Immature natural killer cell (primary cell): ENCODE results near the gene DOCK4. TPM values are rescaled to one million over a fixed set of nuclear protein-coding genes. Genes with fewer than 3 reads are reported as not detected.
A peak's percentile ranks its signal among the peaks of the same experiment; 100 is the strongest.

Experiments
- DNase-seq, 3 donors: peaks; one replicate each; pipeline ENCODE4 v3.0.0; 2022; ENCODE audit warnings: mixed read lengths in 1 of 3
- H3K27ac Mint-ChIP-seq, 6 donors: one replicate each; pipeline ENCODE4 v1.8.0; 2020; ENCODE audit warnings: mixed read lengths in 6 of 6, mild to moderate bottlenecking in 5 of 6, inconsistent platforms in 4 of 6, moderate library complexity in 3 of 6
- H3K27me3 Mint-ChIP-seq, 3 donors: one replicate each; pipeline ENCODE4 v1.8.0; 2020 to 2021; ENCODE audit warnings: low read depth in 3 of 3, mild to moderate bottlenecking in 3 of 3, mixed read lengths in 3 of 3, moderate library complexity in 3 of 3, inconsistent platforms in 1 of 3
- H3K36me3 Mint-ChIP-seq, 3 donors: one replicate each; pipeline ENCODE4 v1.8.0; 2020; ENCODE audit warnings: mixed read lengths in 3 of 3, inconsistent platforms in 2 of 3, mild to moderate bottlenecking in 2 of 3
- H3K4me1 Mint-ChIP-seq, 2 donors: one replicate each; pipeline ENCODE4 v1.8.0; 2020; ENCODE audit warnings: inconsistent platforms in 2 of 2, mild to moderate bottlenecking in 2 of 2, mixed read lengths in 2 of 2, moderate library complexity in 1 of 2
- H3K4me3 Mint-ChIP-seq, 5 donors: one replicate each; pipeline ENCODE4 v1.8.0; 2020; ENCODE audit warnings: mild to moderate bottlenecking in 5 of 5, mixed read lengths in 5 of 5, inconsistent platforms in 3 of 5, moderate library complexity in 3 of 5
- H3K9me3 Mint-ChIP-seq, 6 donors: one replicate each; pipeline ENCODE4 v1.8.0; 2020; ENCODE audit warnings: mild to moderate bottlenecking in 6 of 6, mixed read lengths in 6 of 6, inconsistent platforms in 4 of 6, moderate library complexity in 3 of 6
- polyA plus RNA-seq, 3 donors: library from polyadenylated mRNA; unstranded; fragments of 300-500 nt; fragmentation: Illumina TruSeq; gene quantifications; one replicate each; pipeline ENCODE4 v1.2.3, GENCODE V29; 2021

Gene DOCK4
- polyA plus RNA-seq, 3 donors from 2014 or later = 0.18 TPM; not detected in 2

- H3K4me3 Mint-ChIP-seq = no peak overlapping the region
- DNase-seq = no peak
- H3K4me1 Mint-ChIP-seq = peaks cover 2 to 10% of the 10 kb centered on the region in 2 donors
- no peak overlapping the region for H3K27ac Mint-ChIP-seq
- H3K36me3 Mint-ChIP-seq = no peaks in the 10 kb centered on the region
- H3K27me3 Mint-ChIP-seq = peaks cover 1 to 9% (median 3%) of the 10 kb centered on the region in 3 donors
- H3K9me3 Mint-ChIP-seq = peaks cover 0 to 2% (median 0%) of the 10 kb centered on the region in 6 donors
Measured at GRCh38 chr7:112082306-112082705, 123.9 kb downstream of the DOCK4 start.

GRCh38 chr7:112081778-112082177 is 124.4 kb downstream of the DOCK4 start:
- no peak for DNase-seq
- peaks cover 2 to 10% of the 10 kb centered on the region in 2 donors for H3K4me1 Mint-ChIP-seq
- peaks cover 1 to 9% (median 3%) of the 10 kb centered on the region in 3 donors for H3K27me3 Mint-ChIP-seq
- no peak overlapping the region for H3K4me3 Mint-ChIP-seq
- H3K36me3 Mint-ChIP-seq = no peaks in the 10 kb centered on the region
- H3K27ac Mint-ChIP-seq = no peak overlapping the region
- H3K9me3 Mint-ChIP-seq = peaks cover 0 to 2% (median 0%) of the 10 kb centered on the region in 6 donors

- DNase-seq = no peak
- Mint-ChIP-seq H3K4me1 (peaks cover 2 to 10% of the 10 kb centered on the region in 2 donors), H3K9me3 (peaks cover 0 to 2% (median 0%) of the 10 kb centered on the region in 6 donors), H3K27ac (peak overlapping the region in 2 of 6 donors; percentile 37 to 46), H3K27me3 (peaks cover 1 to 9% (median 3%) of the 10 kb centered on the region in 3 donors), H3K4me3 (no peak overlapping the region), H3K36me3 (no peaks in the 10 kb centered on the region)
Measured at GRCh38 chr7:112080978-112081377, 125.2 kb downstream of the DOCK4 start.

- Mint-ChIP-seq H3K9me3 (peaks cover 0 to 2% (median 0%) of the 10 kb centered on the region in 6 donors), H3K4me1 (peaks cover 2 to 10% of the 10 kb centered on the region in 2 donors), H3K36me3 (no peaks in the 10 kb centered on the region), H3K4me3 (no peak overlapping the region), H3K27me3 (peaks cover 1 to 6% (median 3%) of the 10 kb centered on the region in 3 donors), H3K27ac (no peak overlapping the region)
- DNase-seq = peak in 2 of 3 donors; percentile 4
Measured at GRCh38 chr7:112080441-112080840, 125.8 kb downstream of the DOCK4 start.

GRCh38 chr7:112079673-112080072 is 126.5 kb downstream of the DOCK4 start:
- no peaks in the 10 kb centered on the region for H3K36me3 Mint-ChIP-seq
- H3K27ac Mint-ChIP-seq = no peak overlapping the region
- H3K4me1 Mint-ChIP-seq = peaks cover 2 to 10% of the 10 kb centered on the region in 2 donors

GRCh38 chr7:112079122-112079521 is 127.1 kb downstream of the DOCK4 start:
- Mint-ChIP-seq H3K36me3 (no peaks in the 10 kb centered on the region), H3K4me3 (no peak overlapping the region), H3K27ac (no peak overlapping the region), H3K9me3 (peaks cover 0 to 2% (median 0%) of the 10 kb centered on the region in 6 donors), H3K27me3 (peaks cover 0 to 12% (median 3%) of the 10 kb centered on the region in 3 donors), H3K4me1 (peaks cover 2 to 10% of the 10 kb centered on the region in 2 donors)
- no peak for DNase-seq

More at GRCh38 chr7:112079673-112080072, 126.5 kb downstream of the DOCK4 start:
- no peak for DNase-seq
- Mint-ChIP-seq H3K27me3 (peaks cover 0 to 11% (median 3%) of the 10 kb centered on the region in 3 donors), H3K4me3 (no peak overlapping the region), H3K9me3 (peaks cover 0 to 2% (median 0%) of the 10 kb centered on the region in 6 donors)

GRCh38 chr7:112076324-112076723 is 129.9 kb downstream of the DOCK4 start:
- Mint-ChIP-seq H3K36me3 (no peaks in the 10 kb centered on the region), H3K4me1 (peaks cover 2 to 10% of the 10 kb centered on the region in 2 donors), H3K27me3 (peaks cover 3 to 12% (median 3%) of the 10 kb centered on the region in 3 donors), H3K4me3 (no peak overlapping the region), H3K27ac (no peak overlapping the region), H3K9me3 (peaks cover 0 to 2% (median 0%) of the 10 kb centered on the region in 6 donors)
- no peak for DNase-seq

GRCh38 chr7:112074464-112074863 is 131.7 kb downstream of the DOCK4 start:
- Mint-ChIP-seq H3K27me3 (peaks cover 3 to 10% (median 3%) of the 10 kb centered on the region in 3 donors), H3K4me3 (no peak overlapping the region), H3K27ac (no peak overlapping the region), H3K9me3 (peaks cover 0 to 2% (median 0%) of the 10 kb centered on the region in 6 donors), H3K4me1 (no peaks in the 10 kb centered on the region), H3K36me3 (no peaks in the 10 kb centered on the region)
- DNase-seq = no peak

- DNase-seq = no peak
- Mint-ChIP-seq H3K27ac (no peak overlapping the region), H3K27me3 (peaks cover 3 to 10% (median 3%) of the 10 kb centered on the region in 3 donors), H3K4me1 (no peaks in the 10 kb centered on the region), H3K36me3 (no peaks in the 10 kb centered on the region), H3K9me3 (peaks cover 0 to 2% (median 0%) of the 10 kb centered on the region in 6 donors), H3K4me3 (no peak overlapping the region)
Measured at GRCh38 chr7:112073530-112073929, 132.7 kb downstream of the DOCK4 start.

GRCh38 chr7:112072541-112073245 is 133.5 kb downstream of the DOCK4 start:
- Mint-ChIP-seq H3K27ac (no peak overlapping the region), H3K4me3 (no peak overlapping the region), H3K36me3 (no peaks in the 10 kb centered on the region), H3K27me3 (peaks cover 0 to 7% (median 3%) of the 10 kb centered on the region in 3 donors), H3K9me3 (no peaks in the 10 kb centered on the region), H3K4me1 (no peaks in the 10 kb centered on the region)
- DNase-seq = no peak

- Mint-ChIP-seq H3K4me1 (no peaks in the 10 kb centered on the region), H3K4me3 (no peak overlapping the region), H3K27me3 (peaks cover 0 to 7% (median 4%) of the 10 kb centered on the region in 3 donors), H3K9me3 (no peaks in the 10 kb centered on the region), H3K36me3 (no peaks in the 10 kb centered on the region), H3K27ac (no peak overlapping the region)
- DNase-seq = no peak
Measured at GRCh38 chr7:112071856-112072255, 134.3 kb downstream of the DOCK4 start.

GRCh38 chr7:112070674-112071256 is 135.4 kb downstream of the DOCK4 start:
- Mint-ChIP-seq H3K27me3 (peaks cover 0 to 7% (median 4%) of the 10 kb centered on the region in 3 donors), H3K4me1 (no peaks in the 10 kb centered on the region), H3K36me3 (no peaks in the 10 kb centered on the region), H3K27ac (no peak overlapping the region), H3K4me3 (no peak overlapping the region), H3K9me3 (no peaks in the 10 kb centered on the region)
- no peak for DNase-seq

- no peak overlapping the region for H3K4me3 Mint-ChIP-seq
- no peaks in the 10 kb centered on the region for H3K4me1 Mint-ChIP-seq
- peaks cover 0 to 4% (median 4%) of the 10 kb centered on the region in 3 donors for H3K27me3 Mint-ChIP-seq
- H3K36me3 Mint-ChIP-seq = no peaks in the 10 kb centered on the region
- H3K27ac Mint-ChIP-seq = no peak overlapping the region
- H3K9me3 Mint-ChIP-seq = no peaks in the 10 kb centered on the region
- DNase-seq = no peak
Measured at GRCh38 chr7:112069879-112070321, 136.3 kb downstream of the DOCK4 start.

GRCh38 chr7:112068967-112069366 is 137.2 kb downstream of the DOCK4 start:
- Mint-ChIP-seq H3K4me3 (no peak overlapping the region), H3K27ac (no peak overlapping the region), H3K9me3 (no peaks in the 10 kb centered on the region), H3K4me1 (no peaks in the 10 kb centered on the region), H3K27me3 (peaks cover 0 to 4% (median 3%) of the 10 kb centered on the region in 3 donors), H3K36me3 (no peaks in the 10 kb centered on the region)
- DNase-seq = no peak
